Mesenchymal stem cell (in vitro differentiated cells and primary cell): ENCODE results near the gene GFRA1.

ENCODE experiments used
- DNase-seq: peaks from one replicate; pipeline ENCODE4 v3.0.0-alpha.2; 2013
- H2AFZ ChIP-seq: one replicate; pipeline ENCODE4 v1.6.1; 2013; ENCODE audit warnings: low read depth, mild to moderate bottlenecking, control low read depth, inconsistent platforms, low read length, moderate library complexity
- H2AK5ac ChIP-seq: 2 replicates; pipeline ENCODE4 v1.6.1; 2013; ENCODE audit warnings: low read length, moderate library complexity, mild to moderate bottlenecking, inconsistent platforms; ENCODE audit not compliant: severe bottlenecking
- H2BK120ac ChIP-seq: one replicate; pipeline ENCODE4 v1.6.1; 2013; ENCODE audit warnings: low read depth, mild to moderate bottlenecking, inconsistent platforms, low read length, moderate library complexity
- H2BK12ac ChIP-seq, 2 experiments: one replicate each; pipeline ENCODE4 v1.6.1; 2013; ENCODE audit warnings: inconsistent platforms in 2 of 2, low read length in 2 of 2, mild to moderate bottlenecking in 2 of 2, moderate library complexity in 2 of 2, control low read depth in 1 of 2
- H2BK15ac ChIP-seq: one replicate; pipeline ENCODE4 v1.6.1; 2013; ENCODE audit warnings: mild to moderate bottlenecking, low read depth, inconsistent platforms; ENCODE audit not compliant: poor library complexity, severe bottlenecking
- H2BK5ac ChIP-seq: 2 replicates; pipeline ENCODE4 v1.6.1; 2013; ENCODE audit warnings: low read depth, mild to moderate bottlenecking, low read length, control low read depth, inconsistent platforms; ENCODE audit not compliant: poor library complexity, severe bottlenecking
- H3K14ac ChIP-seq, 2 experiments: one replicate each; pipeline ENCODE4 v1.6.1; 2013; ENCODE audit warnings: inconsistent platforms in 2 of 2, low read length in 2 of 2, control low read depth in 1 of 2, mild to moderate bottlenecking in 1 of 2, moderate library complexity in 1 of 2
- H3K18ac ChIP-seq, 2 experiments: one replicate each; pipeline ENCODE4 v1.6.1; 2013; ENCODE audit warnings: inconsistent platforms in 2 of 2, low read length in 2 of 2, control low read depth in 1 of 2, low read depth in 1 of 2, mild to moderate bottlenecking in 1 of 2
- H3K23ac ChIP-seq, 2 experiments: one replicate each; pipeline ENCODE4 v1.6.1; 2013; ENCODE audit warnings: inconsistent platforms in 2 of 2, low read length in 2 of 2, mild to moderate bottlenecking in 2 of 2, moderate library complexity in 2 of 2, control low read depth in 1 of 2
- H3K27ac ChIP-seq: 2 replicates; pipeline ENCODE4 v1.5.1; 2013; ENCODE audit warnings: mild to moderate bottlenecking, moderate library complexity, low read length, control low read depth, inconsistent platforms; ENCODE audit not compliant: poor library complexity, severe bottlenecking
- H3K27me3 ChIP-seq, 2 experiments: 2 replicates each; pipeline versions ENCODE4 v1.6.1 to v1.7.0; 2013; ENCODE audit warnings: low read length in 2 of 2, mild to moderate bottlenecking in 2 of 2, moderate library complexity in 2 of 2, control low read depth in 1 of 2, inconsistent platforms in 1 of 2; ENCODE audit not compliant: control insufficient read depth in 1 of 2, insufficient read depth in 1 of 2
- H3K36me3 ChIP-seq, 2 experiments: 2 replicates each; pipeline versions ENCODE4 v1.6.1 to v1.7.0; 2013; ENCODE audit warnings: low read length in 2 of 2, control low read depth in 1 of 2, inconsistent platforms in 1 of 2, low read depth in 1 of 2, mild to moderate bottlenecking in 1 of 2; ENCODE audit not compliant: insufficient read depth in 2 of 2, control insufficient read depth in 1 of 2
- H3K4ac ChIP-seq, 2 experiments: one replicate each; pipeline ENCODE4 v1.6.1; 2013; ENCODE audit warnings: inconsistent platforms in 2 of 2, low read length in 2 of 2, mild to moderate bottlenecking in 2 of 2, moderate library complexity in 2 of 2, control low read depth in 1 of 2, low read depth in 1 of 2
- H3K4me1 ChIP-seq: 2 replicates; pipeline ENCODE4 v1.6.1; 2013; ENCODE audit warnings: low read depth, low read length, control low read depth; ENCODE audit not compliant: control insufficient read depth, insufficient read depth
- H3K4me2 ChIP-seq: 2 replicates; pipeline ENCODE4 v1.6.1; 2013; ENCODE audit warnings: low read length, mild to moderate bottlenecking, inconsistent platforms; ENCODE audit not compliant: poor library complexity, severe bottlenecking
- H3K4me3 ChIP-seq, 2 experiments: 2 replicates each; pipeline versions ENCODE4 v1.5.1 to v1.7.0; 2013; ENCODE audit warnings: low read length in 2 of 2, mild to moderate bottlenecking in 2 of 2, control low read depth in 1 of 2, low read depth in 1 of 2; ENCODE audit not compliant: insufficient read depth in 1 of 2
- H3K79me1 ChIP-seq: replicated peaks from 2 replicates; pipeline ENCODE4 v1.6.1; 2013; ENCODE audit warnings: mild to moderate bottlenecking, control low read depth, low read length, inconsistent platforms; ENCODE audit not compliant: poor library complexity, severe bottlenecking
- H3K9ac ChIP-seq: 2 replicates; pipeline ENCODE4 v1.7.0; 2013; ENCODE audit warnings: mild to moderate bottlenecking, low read length, moderate library complexity
- H3K9me3 ChIP-seq: 2 replicates; pipeline ENCODE4 v1.7.0; 2013; ENCODE audit warnings: mild to moderate bottlenecking, low read length; ENCODE audit not compliant: control insufficient read depth
- H4K8ac ChIP-seq: one replicate; pipeline ENCODE4 v1.6.1; 2013; ENCODE audit warnings: inconsistent platforms, mild to moderate bottlenecking, low read length, moderate library complexity
- H4K91ac ChIP-seq: one replicate; pipeline ENCODE4 v1.6.1; 2013; ENCODE audit warnings: mild to moderate bottlenecking, low read length, inconsistent platforms
- WGBS: methylation state at CpG from one replicate; pipeline ENCODE4 v1.1.7; 2013; ENCODE audit warnings: mixed read lengths; 5-methylcytosine and 5-hydroxymethylcytosine counted together

The GFRA1 gene

DNA sequence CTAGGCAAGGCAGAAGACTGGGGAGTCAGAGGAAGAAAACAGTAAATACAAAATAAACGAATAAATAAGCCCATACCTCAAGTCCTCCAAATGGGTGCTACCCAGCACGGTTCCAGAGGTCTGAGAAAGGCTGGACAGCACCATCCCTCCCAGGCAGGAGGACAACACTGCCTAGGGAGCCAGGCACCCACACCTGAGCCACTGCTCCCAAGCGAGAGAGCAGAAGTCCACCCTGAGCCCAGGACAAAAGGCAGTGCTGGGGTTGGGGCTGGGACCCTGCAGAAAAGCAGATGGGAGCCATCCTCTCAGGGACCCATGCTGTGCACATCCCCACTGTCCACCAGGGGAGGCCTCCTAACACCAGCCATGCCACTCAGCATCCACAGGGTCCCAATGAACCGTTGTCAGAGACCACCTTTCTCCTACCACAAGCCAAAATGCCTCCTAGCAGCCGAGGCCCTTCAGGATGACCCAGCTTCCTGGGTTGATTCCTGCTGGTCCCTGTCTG, 16.2 kb downstream of the GFRA1 start:
- Histone ChIP-seq H3K27me3 (no peaks in the 10 kb centered on the region), H3K4me3 (no peak overlapping the region), H3K18ac (no peak overlapping the region), H3K4ac (no peak overlapping the region), H2BK15ac (no peak overlapping the region), H2AFZ (no peak overlapping the region), H3K23ac (no peak overlapping the region), H3K9ac (no peak overlapping the region), H3K4me1 (peaks cover 21% of the 10 kb centered on the region), H3K14ac (no peak overlapping the region), H4K8ac (no peak overlapping the region), H4K91ac (no peak overlapping the region), H2BK12ac (no peak overlapping the region), H3K9me3 (no peaks in the 10 kb centered on the region), H3K79me1 (peaks cover 27% of the 10 kb centered on the region), H3K36me3 (peaks cover 0 to 19% of the 10 kb centered on the region in 2 experiments), H3K4me2 (no peak overlapping the region), H2BK120ac (no peak overlapping the region), H2BK5ac (no peak overlapping the region), H3K27ac (no peak overlapping the region), H2AK5ac (peak overlapping the region; percentile 16)
- no peak for DNase-seq
- 47% methylated on average over 5 of the region's 5 CpGs for WGBS

- H3K79me1 ChIP-seq: peaks cover 33% of the 10 kb centered on the region
- H3K18ac ChIP-seq: no peak overlapping the region
- no peak overlapping the region for H2BK5ac ChIP-seq
- no peak overlapping the region for H4K8ac ChIP-seq
- H4K91ac ChIP-seq: no peak overlapping the region
- H2AK5ac ChIP-seq: peak overlapping the region; percentile 8
- no peak overlapping the region for H2AFZ ChIP-seq
- H2BK15ac ChIP-seq: no peak overlapping the region
- H3K4me2 ChIP-seq: no peak overlapping the region
- H3K14ac ChIP-seq: no peak overlapping the region
- H2BK120ac ChIP-seq: no peak overlapping the region
- H3K4me1 ChIP-seq: peaks cover 21% of the 10 kb centered on the region
- H3K4me3 ChIP-seq: no peak overlapping the region
- H3K27me3 ChIP-seq: no peaks in the 10 kb centered on the region
- H3K4ac ChIP-seq: no peak overlapping the region
- H3K36me3 ChIP-seq: peaks cover 0 to 21% of the 10 kb centered on the region in 2 experiments
- no peak for DNase-seq
- H2BK12ac ChIP-seq: no peak overlapping the region
- no peaks in the 10 kb centered on the region for H3K9me3 ChIP-seq
- H3K27ac ChIP-seq: peak overlapping the region; percentile 60
- no peak overlapping the region for H3K23ac ChIP-seq
- 77% methylated on average over 8 of the region's 12 CpGs for WGBS
- H3K9ac ChIP-seq: no peak overlapping the region
Observed at GRCh38 chr10:116255886-116256751, 16.9 kb downstream of the GFRA1 start.

DNA sequence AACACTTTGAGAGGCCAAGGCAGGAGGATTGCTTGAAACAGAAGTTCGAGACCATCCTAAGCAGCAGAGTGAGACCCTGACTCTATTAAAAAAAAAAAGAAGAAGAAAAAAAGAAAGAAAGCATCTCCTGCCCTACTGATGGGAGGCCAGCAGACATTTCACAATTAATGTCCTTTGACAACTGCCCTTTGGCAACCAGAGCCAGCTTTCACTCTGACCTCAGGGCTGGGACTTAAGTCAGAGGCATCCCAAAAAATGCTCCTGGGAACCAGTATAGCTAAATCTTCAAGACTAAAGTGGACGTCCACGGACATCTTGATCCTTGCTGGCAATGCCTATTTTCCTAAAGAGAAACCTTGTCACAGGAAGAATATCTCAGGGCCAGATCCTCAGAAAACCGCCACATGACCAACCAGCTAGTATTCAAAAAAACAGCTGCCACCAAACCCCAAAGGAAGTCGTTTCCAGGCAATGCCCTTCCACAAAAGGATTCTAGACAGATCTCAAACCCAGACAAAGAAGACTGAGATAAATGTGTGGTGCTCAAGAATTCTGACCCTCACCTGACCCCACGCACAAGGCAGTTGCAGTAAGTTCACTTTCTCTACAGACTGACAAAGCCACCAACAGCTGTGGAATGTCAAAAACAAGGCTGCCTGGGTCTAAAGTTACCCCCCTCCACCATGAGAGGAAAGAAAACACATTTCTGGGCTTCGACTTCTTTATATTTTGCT, 18.4 kb downstream of the GFRA1 start:
- Histone ChIP-seq H3K4me3 (no peak overlapping the region), H3K36me3 (peaks cover 0 to 23% of the 10 kb centered on the region in 2 experiments), H2AK5ac (peak overlapping the region; percentile 3), H3K4ac (no peak overlapping the region), H3K9ac (no peak overlapping the region), H2BK12ac (no peak overlapping the region), H3K27ac (peak overlapping the region; percentile 52), H4K8ac (no peak overlapping the region), H2AFZ (no peak overlapping the region), H3K79me1 (peaks cover 41% of the 10 kb centered on the region), H3K18ac (no peak overlapping the region), H2BK15ac (no peak overlapping the region), H3K27me3 (no peaks in the 10 kb centered on the region), H2BK120ac (no peak overlapping the region), H3K4me2 (no peak overlapping the region), H3K4me1 (peaks cover 21% of the 10 kb centered on the region), H4K91ac (no peak overlapping the region), H2BK5ac (no peak overlapping the region), H3K14ac (no peak overlapping the region), H3K23ac (no peak overlapping the region), H3K9me3 (no peaks in the 10 kb centered on the region)
- DNase-seq: peak; percentile 3
- 49% methylated on average over 7 of the region's 7 CpGs for WGBS

- H2AFZ ChIP-seq: no peak overlapping the region
- no peak overlapping the region for H3K18ac ChIP-seq
- H3K4me3 ChIP-seq: no peak overlapping the region
- no peak overlapping the region for H3K23ac ChIP-seq
- H2BK5ac ChIP-seq: no peak overlapping the region
- H3K4me1 ChIP-seq: peaks cover 21% of the 10 kb centered on the region
- H3K9ac ChIP-seq: no peak overlapping the region
- no peaks in the 10 kb centered on the region for H3K9me3 ChIP-seq
- no peak overlapping the region for H4K91ac ChIP-seq
- no peak overlapping the region for H3K27ac ChIP-seq
- no peak overlapping the region for H2BK120ac ChIP-seq
- 99% methylated on average over 4 of the region's 4 CpGs for WGBS
- H2BK15ac ChIP-seq: no peak overlapping the region
- H3K14ac ChIP-seq: no peak overlapping the region
- H4K8ac ChIP-seq: no peak overlapping the region
- H3K79me1 ChIP-seq: peaks cover 48% of the 10 kb centered on the region
- no peak overlapping the region for H3K4ac ChIP-seq
- no peak for DNase-seq
- H3K36me3 ChIP-seq: peaks cover 0 to 25% of the 10 kb centered on the region in 2 experiments
- no peak overlapping the region for H3K4me2 ChIP-seq
- H2BK12ac ChIP-seq: no peak overlapping the region
- no peaks in the 10 kb centered on the region for H3K27me3 ChIP-seq
- no peak overlapping the region for H2AK5ac ChIP-seq
Observed at GRCh38 chr10:116253716-116254115, 19.3 kb downstream of the GFRA1 start.
